CD14-positive monocyte (primary cell): ENCODE data around the gene MOB3B. TPM values are rescaled to one million over a fixed set of nuclear protein-coding genes. Genes with fewer than 3 reads are reported as not detected.

Experiments used
- DNase-seq, 3 donors: peaks; one replicate each; pipeline ENCODE4 v3.0.0-alpha.2; 2011 to 2022
- H2AFZ ChIP-seq: 2 replicates; pipeline ENCODE4 v1.6.0; 2012; ENCODE audit warnings: mild to moderate bottlenecking, low read depth, low read length, inconsistent platforms; ENCODE audit not compliant: insufficient read depth, poor library complexity, severe bottlenecking
- H3K27ac ChIP-seq, 2 donors: 1 replicate in 1 of 2; 2 replicates in 1 of 2; pipeline ENCODE4 v1.5.1; 2012 to 2013; ENCODE audit warnings: low read length in 2 of 2, control low read depth in 1 of 2, inconsistent platforms in 1 of 2, low read depth in 1 of 2, mild to moderate bottlenecking in 1 of 2
- H3K27me3 ChIP-seq, 2 donors: one replicate each; pipeline versions ENCODE4 v1.6.0 to v1.6.1; 2011 to 2013; ENCODE audit warnings: low read length in 2 of 2; ENCODE audit not compliant: control insufficient read depth in 2 of 2, insufficient read depth in 2 of 2
- H3K36me3 ChIP-seq, 2 donors: replicated peaks in 1 of 2; 1 replicate in 1 of 2; 2 replicates in 1 of 2; pipeline versions ENCODE4 v1.5.1 to v1.6.1; 2012 to 2013; ENCODE audit warnings: low read length in 2 of 2, control low read depth in 1 of 2, inconsistent platforms in 1 of 2, mild to moderate bottlenecking in 1 of 2; ENCODE audit not compliant: insufficient read depth in 2 of 2, control insufficient read depth in 1 of 2
- H3K4me1 ChIP-seq, 2 donors: 1 replicate in 1 of 2; 2 replicates in 1 of 2; pipeline versions ENCODE4 v1.5.1 to v1.6.1; 2012 to 2013; ENCODE audit warnings: low read length in 2 of 2, control low read depth in 1 of 2, inconsistent platforms in 1 of 2, mild to moderate bottlenecking in 1 of 2, moderate library complexity in 1 of 2; ENCODE audit not compliant: insufficient read depth in 2 of 2, control insufficient read depth in 1 of 2
- H3K4me2 ChIP-seq: replicated peaks from 2 replicates; pipeline ENCODE3; 2012; ENCODE audit warnings: low read length, moderate library complexity, mild to moderate bottlenecking; ENCODE audit not compliant: poor library complexity, severe bottlenecking; ENCODE audit errors: extremely low read depth
- H3K4me3 ChIP-seq, 3 experiments: fragments of 200-600 bp in 1 of 3; sonication (generic) in 1 of 3; replicated peaks in 1 of 3; 1 replicate in 2 of 3; 2 replicates in 1 of 3; pipeline ENCODE4 v1.5.1; 2011 to 2013; ENCODE audit warnings: low read length in 3 of 3, mild to moderate bottlenecking in 3 of 3, control low read depth in 2 of 3, low read depth in 2 of 3, inconsistent platforms in 1 of 3, moderate library complexity in 1 of 3
- H3K79me2 ChIP-seq: 2 replicates; pipeline ENCODE4 v1.6.0; 2012; ENCODE audit warnings: mild to moderate bottlenecking, control low read depth, inconsistent platforms, low read length, moderate library complexity; ENCODE audit not compliant: insufficient read depth
- H3K9ac ChIP-seq: 2 replicates; pipeline ENCODE4 v1.6.0; 2017; ENCODE audit warnings: low read length, mild to moderate bottlenecking; ENCODE audit not compliant: insufficient read depth, poor library complexity, severe bottlenecking
- H3K9me3 ChIP-seq, 2 donors: replicated peaks in 1 of 2; 1 replicate in 1 of 2; 2 replicates in 1 of 2; pipeline versions ENCODE4 v1.5.1 to v1.6.1; 2012 to 2013; ENCODE audit warnings: low read length in 2 of 2, control low read depth in 1 of 2; ENCODE audit not compliant: control insufficient read depth in 1 of 2, insufficient read depth in 1 of 2
- H4K20me1 ChIP-seq: 2 replicates; pipeline ENCODE4 v1.6.0; 2012; ENCODE audit warnings: mild to moderate bottlenecking, low read length, control low read depth, moderate library complexity; ENCODE audit not compliant: insufficient read depth
- H3K27ac Mint-ChIP-seq, 7 donors: one replicate each; pipeline ENCODE4 v1.8.0; 2020; ENCODE audit warnings: mild to moderate bottlenecking in 7 of 7, mixed read lengths in 7 of 7, moderate library complexity in 6 of 7, inconsistent platforms in 2 of 7
- H3K27me3 Mint-ChIP-seq, 3 donors: one replicate each; pipeline ENCODE4 v1.8.0; 2021 to 2022; ENCODE audit warnings: low read depth in 3 of 3, mild to moderate bottlenecking in 3 of 3, mixed read lengths in 3 of 3, moderate library complexity in 3 of 3, inconsistent platforms in 1 of 3
- H3K36me3 Mint-ChIP-seq, 2 donors: one replicate each; pipeline ENCODE4 v1.8.0; 2020; ENCODE audit warnings: mixed read lengths in 2 of 2, inconsistent platforms in 1 of 2, mild to moderate bottlenecking in 1 of 2
- H3K4me1 Mint-ChIP-seq: one replicate; pipeline ENCODE4 v1.8.0; 2020; ENCODE audit warnings: mild to moderate bottlenecking, mixed read lengths
- H3K4me3 Mint-ChIP-seq, 2 donors: one replicate each; pipeline ENCODE4 v1.8.0; 2020; ENCODE audit warnings: mild to moderate bottlenecking in 2 of 2, mixed read lengths in 2 of 2, moderate library complexity in 1 of 2
- H3K9me3 Mint-ChIP-seq, 7 donors: one replicate each; pipeline ENCODE4 v1.8.0; 2020 to 2022; ENCODE audit warnings: mixed read lengths in 7 of 7, mild to moderate bottlenecking in 6 of 7, moderate library complexity in 6 of 7, inconsistent platforms in 2 of 7
- WGBS: methylation state at CpG from one replicate; pipeline ENCODE4 v1.1.5; 2013; ENCODE audit warnings: missing lambda C conversion rate; ENCODE audit not compliant: insufficient coverage; 5-methylcytosine and 5-hydroxymethylcytosine counted together
- intact Hi-C, 2 donors: fragments of 100-400 bp; cut with micrococcal nuclease; formaldehyde crosslinking; loops; one replicate each; pipeline versions ENCODE4 v1.15.0 to v1.15.1; 2023
- polyA plus RNA-seq, 3 donors: library from polyadenylated mRNA; depleted of rRNA in 1 of 3; unstranded in 2 of 3; stranded (reverse) in 1 of 3; fragments of 300-500 nt in 2 of 3; fragments of >200 nt in 1 of 3; fragmentation: Illumina TruSeq in 2 of 3; gene quantifications; 1 replicate in 2 of 3; 2 replicates in 1 of 3; pipeline ENCODE4 v1.2.3, GENCODE V29; 2012 to 2021
- TF ChIP-seq, protein P1 (sequence below): fragments of 200-600 bp; IDR thresholded peaks from one replicate; pipeline ENCODE4 v1.8.0; 2022; ENCODE audit warnings: antibody characterized with exemption, mild to moderate bottlenecking

Gene MOB3B
- polyA plus RNA-seq, 3 donors = 1.2 to 2.2 (median 1.4) TPM

DNA sequence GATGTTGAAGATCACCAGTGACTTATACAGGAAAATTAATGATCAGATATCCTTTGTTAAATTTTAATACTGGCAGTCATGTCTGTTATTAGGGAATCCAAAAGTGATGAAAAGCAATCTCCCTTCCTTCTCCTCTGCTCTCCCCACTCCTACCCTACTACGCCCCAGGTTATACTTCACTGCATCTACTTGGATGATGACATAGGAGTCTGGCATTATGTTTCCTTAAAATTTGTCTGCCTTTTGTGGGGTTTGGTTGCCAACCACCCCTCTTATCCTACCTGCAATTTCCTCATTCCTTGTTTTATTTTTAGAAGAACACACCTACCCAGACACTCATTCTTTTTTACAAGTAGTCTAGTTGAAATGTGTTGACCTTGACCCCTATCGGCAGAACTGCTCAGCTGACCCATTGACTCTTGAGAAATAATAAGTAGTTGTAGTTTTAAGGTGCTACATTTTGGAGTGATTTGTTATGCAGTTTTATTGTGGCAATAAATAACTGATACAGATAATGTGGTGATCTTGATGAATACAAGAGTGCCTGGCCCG, 5.1 kb upstream of the MOB3B start:
- Histone ChIP-seq H3K4me3 (no peak overlapping the region), H2AFZ (no peak overlapping the region), H4K20me1 (peaks cover 4% of the 10 kb centered on the region), H3K27ac (peak overlapping the region in 1 of 2 donors; percentile 53), H3K9ac (no peak overlapping the region), H3K4me2 (no peak overlapping the region), H3K4me1 (peaks cover 14 to 18% of the 10 kb centered on the region in 2 donors), H3K36me3 (peaks cover 35 to 86% of the 10 kb centered on the region in 2 donors), H3K9me3 (no peaks in the 10 kb centered on the region), H3K79me2 (no peaks in the 10 kb centered on the region), H3K27me3 (no peaks in the 10 kb centered on the region)
- no CpG with 5 or more reads among the region's 3 CpGs for WGBS
- no peak overlapping the region for H3K4me3 Mint-ChIP-seq
- DNase-seq = no peak
- H3K27ac Mint-ChIP-seq = peak overlapping the region; percentile 19 to 74 (median 59)
- peaks cover 28% of the 10 kb centered on the region for H3K4me1 Mint-ChIP-seq
- peaks cover 67 to 71% of the 10 kb centered on the region in 2 donors for H3K36me3 Mint-ChIP-seq
- H3K9me3 Mint-ChIP-seq = no peaks in the 10 kb centered on the region
- no peaks in the 10 kb centered on the region for H3K27me3 Mint-ChIP-seq
- intact Hi-C loops = no loop called here
- TF ChIP-seq, protein P1, sequence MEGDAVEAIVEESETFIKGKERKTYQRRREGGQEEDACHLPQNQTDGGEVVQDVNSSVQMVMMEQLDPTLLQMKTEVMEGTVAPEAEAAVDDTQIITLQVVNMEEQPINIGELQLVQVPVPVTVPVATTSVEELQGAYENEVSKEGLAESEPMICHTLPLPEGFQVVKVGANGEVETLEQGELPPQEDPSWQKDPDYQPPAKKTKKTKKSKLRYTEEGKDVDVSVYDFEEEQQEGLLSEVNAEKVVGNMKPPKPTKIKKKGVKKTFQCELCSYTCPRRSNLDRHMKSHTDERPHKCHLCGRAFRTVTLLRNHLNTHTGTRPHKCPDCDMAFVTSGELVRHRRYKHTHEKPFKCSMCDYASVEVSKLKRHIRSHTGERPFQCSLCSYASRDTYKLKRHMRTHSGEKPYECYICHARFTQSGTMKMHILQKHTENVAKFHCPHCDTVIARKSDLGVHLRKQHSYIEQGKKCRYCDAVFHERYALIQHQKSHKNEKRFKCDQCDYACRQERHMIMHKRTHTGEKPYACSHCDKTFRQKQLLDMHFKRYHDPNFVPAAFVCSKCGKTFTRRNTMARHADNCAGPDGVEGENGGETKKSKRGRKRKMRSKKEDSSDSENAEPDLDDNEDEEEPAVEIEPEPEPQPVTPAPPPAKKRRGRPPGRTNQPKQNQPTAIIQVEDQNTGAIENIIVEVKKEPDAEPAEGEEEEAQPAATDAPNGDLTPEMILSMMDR = no peak

- no peaks in the 10 kb centered on the region for H3K9me3 ChIP-seq
- Mint-ChIP-seq H3K27ac (peak overlapping the region in 5 of 7 donors; percentile 24 to 74 (median 59)), H3K4me3 (no peak overlapping the region), H3K27me3 (no peaks in the 10 kb centered on the region), H3K36me3 (peaks cover 67 to 68% of the 10 kb centered on the region in 2 donors), H3K9me3 (no peaks in the 10 kb centered on the region), H3K4me1 (peaks cover 25% of the 10 kb centered on the region)
- peak overlapping the region in 1 of 2 donors; percentile 53 for H3K27ac ChIP-seq
- no peak overlapping the region for H3K4me3 ChIP-seq
- intact Hi-C loops = no loop called here
- 90% methylated on average over 2 of the region's 4 CpGs for WGBS
- no peak overlapping the region for H3K4me2 ChIP-seq
- no peaks in the 10 kb centered on the region for H4K20me1 ChIP-seq
- H3K79me2 ChIP-seq = no peaks in the 10 kb centered on the region
- H3K9ac ChIP-seq = no peak overlapping the region
- TF ChIP-seq, protein P1 = no peak
- peaks cover 35 to 86% of the 10 kb centered on the region in 2 donors for H3K36me3 ChIP-seq
- peaks cover 15 to 16% of the 10 kb centered on the region in 2 donors for H3K4me1 ChIP-seq
- H3K27me3 ChIP-seq = no peaks in the 10 kb centered on the region
- DNase-seq = no peak
- no peak overlapping the region for H2AFZ ChIP-seq
Observed at GRCh38 chr9:27534131-27534530, 4.5 kb upstream of the MOB3B start.
